ENCODE results near the gene CETN2. TPM values are rescaled to one million over a fixed set of nuclear protein-coding genes. Genes with fewer than 3 reads are reported as not detected.
"Not testable (repeated sequence)": the region's sequence is repeated elsewhere in the genome, so short reads cannot be mapped to it uniquely, and the experiment has no call there.

CETN2 gene
- total and polyA plus RNA-seq, 10 donors: 9.4 to 25.0 (median 14.7) TPM

DNA sequence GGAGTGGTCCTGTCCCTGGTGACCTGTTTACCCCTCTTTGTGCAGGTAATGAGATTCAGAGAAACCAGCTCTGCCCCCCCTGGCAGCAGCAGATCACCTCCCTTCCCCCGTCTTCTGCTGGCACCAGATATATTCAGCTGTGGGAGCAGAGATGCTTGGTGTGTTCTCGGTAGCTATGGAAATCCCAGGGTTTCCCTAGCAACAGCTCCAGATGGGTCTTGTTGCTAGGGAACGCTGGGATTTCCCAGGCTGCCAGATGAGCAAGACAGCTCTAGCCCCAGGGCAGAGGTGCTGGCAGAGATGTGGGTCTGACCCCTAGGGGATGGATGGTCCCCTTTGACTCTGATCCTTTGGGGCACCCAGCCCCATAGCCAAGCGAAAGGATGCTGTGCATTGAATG lies 20.2 kb downstream of the CETN2 start:
- peaks cover 0 to 12% (median 0%) of the 10 kb centered on the region in 7 donors for H3K27me3 ChIP-seq (replicated peaks in 1 of 7)
- no peaks in the 10 kb centered on the region for H3K4me1 ChIP-seq
- no peak overlapping the region for H3K27ac ChIP-seq
- no peak overlapping the region for H3K4me3 ChIP-seq
- no peak for DNase-seq
- H3K36me3 ChIP-seq: no peaks in the 10 kb centered on the region
- intact Hi-C loops (cut with DNase I; ENCODE audit: low total_unique reads): no loop called here
- TF ChIP-seq POLR2AphosphoS5 (IDR thresholded peaks at IDR 0.05) (no peak), POLR2A (IDR thresholded peaks at IDR 0.05) (no peak)
- TF ChIP-seq, protein P1, sequence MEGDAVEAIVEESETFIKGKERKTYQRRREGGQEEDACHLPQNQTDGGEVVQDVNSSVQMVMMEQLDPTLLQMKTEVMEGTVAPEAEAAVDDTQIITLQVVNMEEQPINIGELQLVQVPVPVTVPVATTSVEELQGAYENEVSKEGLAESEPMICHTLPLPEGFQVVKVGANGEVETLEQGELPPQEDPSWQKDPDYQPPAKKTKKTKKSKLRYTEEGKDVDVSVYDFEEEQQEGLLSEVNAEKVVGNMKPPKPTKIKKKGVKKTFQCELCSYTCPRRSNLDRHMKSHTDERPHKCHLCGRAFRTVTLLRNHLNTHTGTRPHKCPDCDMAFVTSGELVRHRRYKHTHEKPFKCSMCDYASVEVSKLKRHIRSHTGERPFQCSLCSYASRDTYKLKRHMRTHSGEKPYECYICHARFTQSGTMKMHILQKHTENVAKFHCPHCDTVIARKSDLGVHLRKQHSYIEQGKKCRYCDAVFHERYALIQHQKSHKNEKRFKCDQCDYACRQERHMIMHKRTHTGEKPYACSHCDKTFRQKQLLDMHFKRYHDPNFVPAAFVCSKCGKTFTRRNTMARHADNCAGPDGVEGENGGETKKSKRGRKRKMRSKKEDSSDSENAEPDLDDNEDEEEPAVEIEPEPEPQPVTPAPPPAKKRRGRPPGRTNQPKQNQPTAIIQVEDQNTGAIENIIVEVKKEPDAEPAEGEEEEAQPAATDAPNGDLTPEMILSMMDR (IDR thresholded peaks at IDR 0.05 in 8 of 11, conservative IDR thresholded peaks at IDR 0.05 in 3 of 11): no peak
- no peaks in the 10 kb centered on the region for H3K9me3 ChIP-seq
- WGBS, 5 donors: 57 to 78% (median 66%) methylated on average over 2 to 4 of the region's 4 CpGs

DNA sequence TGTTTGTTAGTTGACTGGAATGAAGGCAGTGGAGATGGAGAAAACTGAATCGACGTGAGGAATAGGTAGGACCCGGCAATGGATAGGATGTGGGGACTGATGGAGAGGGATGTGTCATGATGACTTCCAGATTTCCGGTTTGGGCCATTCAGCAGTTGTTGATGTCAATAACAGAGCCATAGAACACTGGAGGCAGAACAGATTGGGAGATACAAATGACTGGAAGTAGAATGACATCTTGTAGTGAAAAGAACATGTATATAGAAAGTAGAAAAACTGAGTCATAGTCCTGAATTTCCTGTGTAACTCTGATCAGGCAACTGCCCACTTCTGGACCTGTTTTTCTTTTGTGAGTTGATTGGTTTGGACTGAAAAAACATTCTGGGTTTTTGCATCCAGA lies 24.5 kb downstream of the CETN2 start:
- intact Hi-C loops (cut with DNase I; ENCODE audit: low total_unique reads): no loop called here
- TF ChIP-seq POLR2A (IDR thresholded peaks at IDR 0.05): no peak
- TF ChIP-seq, protein P1 (IDR thresholded peaks at IDR 0.05 in 8 of 11, conservative IDR thresholded peaks at IDR 0.05 in 3 of 11): no peak
- no peak for TF ChIP-seq POLR2AphosphoS5 (IDR thresholded peaks at IDR 0.05)
- Histone ChIP-seq H3K4me1 (no peaks in the 10 kb centered on the region), H3K36me3 (no peaks in the 10 kb centered on the region), H3K9me3 (no peaks in the 10 kb centered on the region), H3K27ac (no peak overlapping the region), H3K27me3 (replicated peaks in 1 of 7) (peaks cover 0 to 18% (median 0%) of the 10 kb centered on the region in 7 donors), H3K4me3 (no peak overlapping the region)
- WGBS, 5 donors: 77 to 93% (median 89%) methylated on average over 4 of the region's 4 CpGs
- DNase-seq: no peak

DNA sequence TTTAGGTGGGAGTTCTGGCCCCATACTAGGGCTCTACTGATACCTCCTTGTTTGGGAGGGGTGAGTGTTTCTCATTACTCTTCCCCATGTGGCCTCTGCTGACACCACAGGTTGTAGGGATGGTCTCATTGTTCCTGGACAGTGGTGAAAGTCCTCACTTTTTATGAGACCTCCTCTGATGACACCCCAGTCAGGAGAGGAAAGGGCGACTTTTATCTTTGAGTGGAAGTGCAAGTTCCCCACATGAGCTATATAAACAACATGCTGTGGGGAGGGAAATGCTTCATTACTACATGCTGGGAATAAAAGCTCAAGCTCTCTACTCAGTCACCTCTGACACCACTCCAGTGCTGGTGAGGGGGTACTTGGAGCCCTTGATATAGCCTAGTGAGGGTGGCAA lies 31.6 kb downstream of the CETN2 start:
- H3K4me1 ChIP-seq: no peaks in the 10 kb centered on the region
- no peaks in the 10 kb centered on the region for H3K36me3 ChIP-seq
- H3K27ac ChIP-seq: no peak overlapping the region
- whole genome bisulfite sequencing, 5 donors: 64 to 100% (median 82%) methylated on average over 1 of the region's 1 CpG
- no peaks in the 10 kb centered on the region for H3K9me3 ChIP-seq
- H3K4me3 ChIP-seq: no peak overlapping the region
- intact Hi-C loops (cut with DNase I; ENCODE audit: low total_unique reads): no loop called here
- DNase-seq: no peak
- H3K27me3 ChIP-seq (replicated peaks in 1 of 7): peaks cover 0 to 13% (median 0%) of the 10 kb centered on the region in 7 donors
- TF ChIP-seq POLR2A (IDR thresholded peaks at IDR 0.05): no peak
- TF ChIP-seq POLR2AphosphoS5 (IDR thresholded peaks at IDR 0.05): no peak
- TF ChIP-seq, protein P1 (IDR thresholded peaks at IDR 0.05 in 8 of 11, conservative IDR thresholded peaks at IDR 0.05 in 3 of 11): no peak

DNA sequence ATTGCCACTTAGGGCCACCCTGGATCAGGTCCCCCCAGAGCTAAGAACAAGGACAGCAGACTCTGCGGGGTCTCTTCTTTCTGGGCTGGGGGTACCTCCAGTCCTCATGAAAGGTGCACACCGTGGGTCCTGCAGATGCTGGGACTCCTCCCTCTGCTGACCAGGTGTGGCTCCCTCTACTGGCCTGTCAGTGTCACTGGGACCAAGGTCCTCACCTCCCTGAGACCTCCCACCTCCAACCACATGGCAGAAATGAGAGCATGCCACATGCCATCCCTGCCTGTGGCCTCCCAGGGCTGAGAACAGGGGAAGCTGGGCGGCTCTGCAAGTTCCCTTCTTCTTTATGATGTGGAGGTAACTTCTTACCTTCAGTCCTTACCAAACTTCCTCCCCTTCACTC lies 43.5 kb downstream of the CETN2 start:
- intact Hi-C loops (cut with DNase I; ENCODE audit: low total_unique reads); H3K4me3 ChIP-seq; H3K36me3 ChIP-seq; DNase-seq; H3K27me3 ChIP-seq (replicated peaks in 1 of 7); H3K4me1 ChIP-seq; H3K27ac ChIP-seq; H3K9me3 ChIP-seq: not testable (repeated sequence)
- WGBS, 5 donors: no CpG with 5 or more reads among the region's 3 CpGs

Other genes starting within 250 kb of the CETN2 start
- gene GABRQ, start 192.9 kb downstream of the CETN2 start, total RNA-seq: under 1 TPM in 1 of 7 donors, not detected in 6; 0.09 TPM
- under 1 TPM in 1 of 3 donors, not detected in 2; 0.02 TPM for gene GABRQ, start 192.9 kb downstream of the CETN2 start, polyA plus RNA-seq
- not detected for gene MAGEA3, start 132.0 kb downstream of the CETN2 start, total RNA-seq
- not detected for gene MAGEA3, start 132.0 kb downstream of the CETN2 start, polyA plus RNA-seq
- gene CSAG2, start 121.5 kb downstream of the CETN2 start, total RNA-seq: not detected
- gene CSAG2, start 121.5 kb downstream of the CETN2 start, polyA plus RNA-seq: under 1 TPM; 0.24 to 0.58 (median 0.52) TPM
- gene MAGEA2B, start 116.1 kb downstream of the CETN2 start, total RNA-seq: not detected
- not detected for gene MAGEA2B, start 116.1 kb downstream of the CETN2 start, polyA plus RNA-seq
- not detected for gene CSAG1, start 97.0 kb downstream of the CETN2 start, total RNA-seq
- gene CSAG1, start 97.0 kb downstream of the CETN2 start, polyA plus RNA-seq: under 1 TPM in 1 of 3 donors, not detected in 2; 0.21 TPM
- gene MAGEA12, start 97.0 kb downstream of the CETN2 start, total RNA-seq: not detected
- gene MAGEA12, start 97.0 kb downstream of the CETN2 start, polyA plus RNA-seq: under 1 TPM in 1 of 3 donors, not detected in 2; 0.03 TPM
- gene MAGEA2, start 76.9 kb downstream of the CETN2 start, total RNA-seq: not detected
- not detected for gene MAGEA2, start 76.9 kb downstream of the CETN2 start, polyA plus RNA-seq
- 1 to 10 TPM in 1 of 7 donors, under 1 TPM in 1, not detected in 5; 0.37 to 2.6 TPM for gene CSAG3, start 71.5 kb downstream of the CETN2 start, total RNA-seq
- gene CSAG3, start 71.5 kb downstream of the CETN2 start, polyA plus RNA-seq: 1 to 10 TPM in 1 of 3 donors, under 1 TPM in 2; 0.61 to 1.3 (median 0.76) TPM
- not detected for gene MAGEA6, start 61.1 kb downstream of the CETN2 start, total RNA-seq
- gene MAGEA6, start 61.1 kb downstream of the CETN2 start, polyA plus RNA-seq: not detected
- gene NSDHL, start 306 bp upstream of the CETN2 start, total RNA-seq: 10 to 100 TPM in 2 of 7 donors, 1 to 10 TPM in 5; 8.1 to 11.2 (median 9.9) TPM
- gene NSDHL, start 306 bp upstream of the CETN2 start, polyA plus RNA-seq: 1 to 10 TPM; 6.1 to 8.3 (median 7.2) TPM
- 10 to 100 TPM in 3 of 7 donors, 1 to 10 TPM in 4; 6.6 to 13.8 (median 8.3) TPM for gene ZNF185, start 67.3 kb upstream of the CETN2 start, total RNA-seq
- 1 to 10 TPM; 2.0 to 2.7 (median 2.4) TPM for gene ZNF185, start 67.3 kb upstream of the CETN2 start, polyA plus RNA-seq
- gene PNMA5, start 163.4 kb upstream of the CETN2 start, total RNA-seq: under 1 TPM in 6 of 7 donors, not detected in 1; 0.14 to 0.24 (median 0.17) TPM
- gene PNMA5, start 163.4 kb upstream of the CETN2 start, polyA plus RNA-seq: 1 to 10 TPM in 1 of 3 donors, under 1 TPM in 2; 0.35 to 1.0 (median 0.96) TPM
- 1 to 10 TPM; 1.4 to 3.1 (median 2.2) TPM for gene PNMA3, start 225.7 kb upstream of the CETN2 start, total RNA-seq
- gene PNMA3, start 225.7 kb upstream of the CETN2 start, polyA plus RNA-seq: 1 to 10 TPM; 1.2 to 3.4 (median 2.6) TPM
- gene PNMA6A, start 241.7 kb upstream of the CETN2 start, total RNA-seq: 1 to 10 TPM in 4 of 7 donors, under 1 TPM in 3; 0.39 to 1.5 (median 1.0) TPM
- 1 to 10 TPM in 2 of 3 donors, under 1 TPM in 1; 0.70 to 1.1 (median 1.1) TPM for gene PNMA6A, start 241.7 kb upstream of the CETN2 start, polyA plus RNA-seq

Data from spleen (tissue), 11 donors.